ENCODE results near the gene SMIM43.
"Not testable (repeated sequence)": the region's sequence is repeated elsewhere in the genome, so short reads cannot be mapped to it uniquely, and the experiment has no call there.

SMIM43 gene

GRCh38 chr4:121734571-121734970, 30.4 kb downstream of the SMIM43 start:
- no peaks in the 10 kb centered on the region for H3K27me3 ChIP-seq (replicated peaks; ENCODE audit: control insufficient read depth, insufficient read depth, low read length)
- H3K36me3 ChIP-seq (ENCODE audit: control insufficient read depth, insufficient read depth, low read length): no peaks in the 10 kb centered on the region
- H3K4me3 ChIP-seq (replicated peaks; ENCODE audit: low read depth, low read length): no peak overlapping the region
- TF ChIP-seq CTCF (IDR thresholded peaks at IDR 0.05; ENCODE audit: insufficient read depth, low read length, poor library complexity, severe bottlenecking): no peak
- DNase-seq (ENCODE audit: extremely low read depth, insufficient read length): no peak

- H3K4me3 ChIP-seq (replicated peaks; ENCODE audit: low read depth, low read length): no peak overlapping the region
- no peaks in the 10 kb centered on the region for H3K36me3 ChIP-seq (ENCODE audit: control insufficient read depth, insufficient read depth, low read length)
- no peaks in the 10 kb centered on the region for H3K27me3 ChIP-seq (replicated peaks; ENCODE audit: control insufficient read depth, insufficient read depth, low read length)
- no peak for DNase-seq (ENCODE audit: extremely low read depth, insufficient read length)
- no peak for TF ChIP-seq CTCF (IDR thresholded peaks at IDR 0.05; ENCODE audit: insufficient read depth, low read length, poor library complexity, severe bottlenecking)
Measured at GRCh38 chr4:121733942-121734341, 31.0 kb downstream of the SMIM43 start.

DNA sequence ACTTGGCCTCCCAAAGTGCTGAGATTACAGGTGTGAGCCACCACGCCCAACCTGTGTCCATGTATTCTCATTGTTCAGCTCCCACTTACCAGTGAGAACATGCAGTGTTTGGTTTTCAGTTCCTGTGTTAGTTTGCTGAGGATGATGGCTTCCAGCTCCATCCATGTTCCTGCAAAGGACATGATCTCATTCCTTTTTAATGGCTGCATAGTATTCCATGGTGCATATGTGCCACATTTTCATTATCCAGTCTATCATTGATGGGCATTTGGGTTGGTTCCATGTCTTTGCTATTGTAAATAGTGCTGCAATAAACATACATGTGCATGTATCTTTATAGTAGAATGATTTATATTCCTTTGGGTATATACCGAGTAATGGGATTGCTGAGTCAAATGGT, 35.2 kb downstream of the SMIM43 start:
- H3K27me3 ChIP-seq (replicated peaks; ENCODE audit: control insufficient read depth, insufficient read depth, low read length); H3K4me3 ChIP-seq (replicated peaks; ENCODE audit: low read depth, low read length); DNase-seq (ENCODE audit: extremely low read depth, insufficient read length); H3K36me3 ChIP-seq (ENCODE audit: control insufficient read depth, insufficient read depth, low read length): not testable (repeated sequence)

- Histone ChIP-seq H3K4me3 (replicated peaks; ENCODE audit: low read depth, low read length) (no peak overlapping the region), H3K27me3 (replicated peaks; ENCODE audit: control insufficient read depth, insufficient read depth, low read length) (no peaks in the 10 kb centered on the region), H3K36me3 (ENCODE audit: control insufficient read depth, insufficient read depth, low read length) (no peaks in the 10 kb centered on the region)
- no peak for DNase-seq (ENCODE audit: extremely low read depth, insufficient read length)
- TF ChIP-seq CTCF (IDR thresholded peaks at IDR 0.05; ENCODE audit: insufficient read depth, low read length, poor library complexity, severe bottlenecking): no peak
Measured at GRCh38 chr4:121728798-121729226, 36.2 kb downstream of the SMIM43 start.

- TF ChIP-seq CTCF (IDR thresholded peaks at IDR 0.05; ENCODE audit: insufficient read depth, low read length, poor library complexity, severe bottlenecking): no peak
- no peaks in the 10 kb centered on the region for H3K36me3 ChIP-seq (ENCODE audit: control insufficient read depth, insufficient read depth, low read length)
- no peak overlapping the region for H3K4me3 ChIP-seq (replicated peaks; ENCODE audit: low read depth, low read length)
- no peak for DNase-seq (ENCODE audit: extremely low read depth, insufficient read length)
- H3K27me3 ChIP-seq (replicated peaks; ENCODE audit: control insufficient read depth, insufficient read depth, low read length): no peaks in the 10 kb centered on the region
Measured at GRCh38 chr4:121728066-121728465, 36.9 kb downstream of the SMIM43 start.

- no peaks in the 10 kb centered on the region for H3K27me3 ChIP-seq (replicated peaks; ENCODE audit: control insufficient read depth, insufficient read depth, low read length)
- no peak overlapping the region for H3K4me3 ChIP-seq (replicated peaks; ENCODE audit: low read depth, low read length)
- DNase-seq (ENCODE audit: extremely low read depth, insufficient read length): peak; percentile 43
- TF ChIP-seq CTCF (IDR thresholded peaks at IDR 0.05; ENCODE audit: insufficient read depth, low read length, poor library complexity, severe bottlenecking): peak; percentile 60
- H3K36me3 ChIP-seq (ENCODE audit: control insufficient read depth, insufficient read depth, low read length): no peaks in the 10 kb centered on the region
Measured at GRCh38 chr4:121726642-121727268, 38.2 kb downstream of the SMIM43 start.

Measured in GM06990 (cell line).